GM21381 (cell line): ENCODE measurements around the gene SCMH1.

Experiments used
- ATAC-seq: cut with Tn5 transposase; IDR thresholded peaks from one replicate; pipeline ENCODE4 v1.9.1; 2021; ENCODE audit warnings: mild to moderate bottlenecking, moderate library complexity; ENCODE audit not compliant: unreplicated experiment

Gene SCMH1

GRCh38 chr1:41241749-41242341, at the start of gene SCMH1:
Gene SCMH1 (minus strand): TSS chr1:41242306. CDS start chr1:41186133, 56,173 bp downstream.
- peak; percentile 44 for ATAC-seq

DNA sequence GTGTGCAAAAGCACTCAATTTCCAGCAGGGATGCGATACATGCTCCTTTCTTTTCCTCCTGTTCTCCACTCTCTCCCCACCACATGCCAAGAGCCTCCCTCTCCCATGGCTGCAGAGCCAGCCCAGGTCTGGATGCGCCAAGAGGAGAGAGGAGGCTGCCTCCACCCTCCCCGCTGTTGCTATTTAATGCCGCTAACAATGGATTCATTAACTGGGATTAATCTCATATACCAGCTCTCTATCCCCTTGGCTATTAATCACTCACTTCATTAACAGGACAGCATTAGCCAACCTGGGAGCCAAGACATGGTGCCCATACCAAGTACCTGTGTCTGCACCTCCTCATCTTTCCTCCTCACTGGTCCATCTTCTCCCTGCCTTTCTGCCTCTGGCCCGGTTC, 49.1 kb upstream of the SCMH1 start:
- no peak for ATAC-seq

GRCh38 chr1:41289196-41289595, 47.1 kb upstream of the SCMH1 start:
- ATAC-seq = no peak

DNA sequence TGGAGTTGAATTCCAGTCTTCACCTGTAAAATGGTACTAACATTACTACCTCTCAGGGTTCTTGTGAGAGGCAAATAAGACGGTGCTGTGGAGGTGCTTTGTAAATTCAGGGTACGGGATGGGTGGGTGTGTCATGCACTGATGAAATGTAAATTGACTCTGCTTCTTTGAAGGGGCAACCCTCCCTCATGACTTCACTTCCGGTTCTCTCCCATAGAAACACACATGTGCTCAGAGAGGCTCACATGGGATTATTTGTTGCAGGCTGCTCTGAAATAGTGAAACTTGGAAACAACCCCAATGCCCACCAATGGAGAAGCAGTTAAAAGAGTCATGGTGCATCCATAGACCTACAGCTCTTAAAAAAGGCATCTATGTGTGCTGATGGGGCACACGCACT, 44.9 kb upstream of the SCMH1 start:
- no peak for ATAC-seq

DNA sequence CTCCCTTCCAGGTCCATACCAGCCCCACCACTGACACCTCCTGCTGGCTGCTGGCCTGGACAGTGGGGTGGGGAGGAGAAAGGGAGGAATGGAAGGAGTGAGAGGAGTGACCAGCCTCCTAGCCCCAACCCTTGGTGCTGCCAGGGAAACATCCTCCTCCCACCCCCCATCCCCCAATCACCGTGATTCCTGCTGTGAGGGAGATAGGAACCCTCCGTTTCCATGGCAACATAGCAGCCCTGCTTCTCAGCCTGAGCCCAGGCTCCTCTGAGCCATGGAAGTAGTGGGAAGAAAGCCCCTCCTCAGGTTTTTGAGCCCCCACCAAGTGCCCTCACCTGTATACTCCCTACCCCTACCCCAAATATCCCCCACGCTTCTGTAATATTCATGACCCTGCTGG, 44.4 kb upstream of the SCMH1 start:
- no peak for ATAC-seq

DNA sequence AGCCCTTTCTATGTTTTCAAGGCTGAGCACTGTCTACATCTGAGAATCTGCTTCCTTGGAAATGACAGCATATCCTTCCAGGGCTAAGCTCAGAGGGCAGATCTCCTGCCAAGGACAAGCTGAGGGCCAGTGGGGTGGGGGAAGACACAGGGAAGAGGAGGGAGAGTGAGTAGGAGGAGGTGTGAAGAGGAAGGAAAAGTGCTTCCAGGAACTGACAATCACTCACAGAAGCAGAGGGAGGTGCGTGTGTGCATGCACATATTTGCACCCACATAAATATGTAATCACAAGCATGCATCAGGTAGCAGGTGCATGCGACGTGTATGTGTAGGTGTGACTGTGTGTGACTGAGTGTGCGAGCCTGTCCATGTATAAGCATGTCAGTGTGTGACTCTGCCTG, 43.7 kb upstream of the SCMH1 start:
- ATAC-seq = no peak

DNA sequence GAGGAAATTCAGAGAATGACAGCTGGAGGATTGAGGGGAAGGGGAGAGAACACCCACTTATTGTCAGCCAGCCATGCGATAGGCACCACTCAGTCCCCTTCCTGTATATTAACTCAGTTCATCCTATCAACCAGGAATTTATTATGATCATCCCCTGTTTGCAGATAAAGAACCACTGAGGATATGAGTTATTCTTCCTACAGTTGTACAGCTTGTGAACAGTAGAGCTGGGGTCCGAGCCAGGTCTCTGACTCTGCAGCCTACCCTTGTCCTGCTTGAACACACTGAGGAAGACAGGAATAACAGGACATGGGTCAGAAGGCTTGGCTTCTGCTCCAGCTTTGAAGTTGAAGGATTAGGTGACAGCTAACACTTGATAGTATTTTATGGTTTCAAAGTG, 42.0 kb upstream of the SCMH1 start:
- ATAC-seq = no peak

DNA sequence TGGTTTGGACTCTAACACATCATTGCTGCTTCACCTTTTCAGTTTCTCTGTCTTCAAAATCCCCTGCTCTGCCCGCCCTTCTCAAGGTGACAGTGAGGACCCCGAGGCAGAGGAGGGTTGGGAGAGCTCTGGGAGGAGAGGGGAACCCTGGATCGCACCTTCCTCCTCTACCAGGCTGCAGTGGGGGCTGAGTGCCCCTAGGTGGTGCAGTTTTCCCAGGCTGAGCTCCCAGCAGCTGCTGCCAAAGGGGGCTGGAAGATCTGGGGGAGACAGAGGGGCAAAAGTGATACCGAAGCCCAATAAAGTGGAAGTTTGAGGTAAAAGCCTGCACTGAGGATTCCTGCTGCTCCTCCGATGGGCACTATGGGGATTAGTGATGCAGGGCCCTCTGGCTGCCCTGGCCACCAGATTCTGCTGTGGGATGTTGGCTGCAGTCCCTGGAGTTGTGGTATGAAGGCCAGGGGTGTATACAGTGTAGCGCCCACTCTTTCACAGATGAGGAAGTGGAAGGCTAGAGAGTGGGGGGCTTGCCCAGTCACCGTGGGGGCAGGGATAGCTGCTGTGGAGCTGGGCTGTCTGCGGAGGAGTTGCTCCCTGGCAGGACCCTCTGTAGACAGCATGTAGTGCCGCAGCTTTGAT, 40.7 kb upstream of the SCMH1 start:
- no peak for ATAC-seq

DNA sequence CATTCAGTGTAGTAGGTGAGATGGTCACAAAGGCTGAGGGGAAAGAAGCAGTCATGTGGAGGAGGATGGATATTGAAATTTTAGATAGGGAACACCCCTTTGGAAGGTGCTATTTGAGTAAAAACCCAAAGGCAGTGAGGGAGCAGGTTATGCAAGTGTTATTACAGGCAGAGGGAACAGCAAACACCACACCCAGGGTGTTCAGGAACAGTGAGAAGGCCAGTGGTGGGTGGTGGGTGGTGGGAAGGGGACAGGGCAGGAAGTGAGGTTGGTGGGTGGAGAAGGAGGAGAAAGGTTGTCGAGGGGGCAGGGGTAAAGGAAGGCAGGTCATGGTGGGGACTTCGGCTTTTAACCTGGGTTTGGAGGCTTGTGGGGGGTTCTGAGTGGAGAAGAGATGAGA, 39.2 kb upstream of the SCMH1 start:
- no peak for ATAC-seq

GRCh38 chr1:41280202-41281032, 38.3 kb upstream of the SCMH1 start:
- no peak for ATAC-seq

DNA sequence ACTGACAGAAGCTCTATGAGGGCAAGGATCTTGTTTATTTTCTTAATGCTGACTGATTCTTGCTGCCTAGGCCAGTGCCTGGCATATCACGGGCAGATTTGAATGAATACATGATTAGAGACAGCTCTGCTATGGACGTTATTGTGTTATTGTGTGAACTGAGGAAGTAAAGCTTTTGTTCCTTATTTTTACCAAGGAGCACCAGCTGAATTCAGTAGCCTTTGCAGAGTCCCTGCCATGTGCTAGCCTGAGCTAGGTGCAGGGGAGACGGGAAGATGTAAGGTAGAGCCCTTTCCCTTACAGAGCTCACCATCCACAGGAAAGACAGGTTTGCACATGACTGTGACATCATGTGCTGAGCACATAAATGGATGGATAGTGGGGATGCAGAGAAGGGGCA, 36.0 kb upstream of the SCMH1 start:
- no peak for ATAC-seq

GRCh38 chr1:41277371-41277975, 35.4 kb upstream of the SCMH1 start:
- ATAC-seq = no peak

DNA sequence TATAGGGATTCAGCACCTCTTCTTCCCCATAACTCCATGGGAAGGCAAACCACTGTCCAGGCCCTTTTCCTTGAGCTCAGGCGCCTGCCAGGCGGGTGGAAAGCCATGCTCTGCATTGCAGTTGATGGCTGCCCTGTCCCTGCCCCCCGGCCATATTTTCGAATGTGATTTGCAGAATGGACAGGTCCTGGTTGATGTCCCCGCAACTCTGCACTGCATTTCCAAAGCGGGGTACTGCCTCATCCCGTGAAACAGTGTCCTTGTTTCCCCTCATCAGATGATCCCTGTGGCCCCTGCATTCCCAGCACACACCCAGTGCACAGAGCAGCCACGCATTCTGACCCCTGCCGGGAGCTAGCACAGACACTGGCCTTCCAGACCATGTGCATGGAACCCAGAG, 33.7 kb upstream of the SCMH1 start:
- ATAC-seq = no peak

GRCh38 chr1:41274752-41275545, 32.8 kb upstream of the SCMH1 start:
- no peak for ATAC-seq

- ATAC-seq = no peak
Observed at GRCh38 chr1:41272601-41273000, 30.5 kb upstream of the SCMH1 start.

GRCh38 chr1:41268154-41268770, 26.2 kb upstream of the SCMH1 start:
- no peak for ATAC-seq

DNA sequence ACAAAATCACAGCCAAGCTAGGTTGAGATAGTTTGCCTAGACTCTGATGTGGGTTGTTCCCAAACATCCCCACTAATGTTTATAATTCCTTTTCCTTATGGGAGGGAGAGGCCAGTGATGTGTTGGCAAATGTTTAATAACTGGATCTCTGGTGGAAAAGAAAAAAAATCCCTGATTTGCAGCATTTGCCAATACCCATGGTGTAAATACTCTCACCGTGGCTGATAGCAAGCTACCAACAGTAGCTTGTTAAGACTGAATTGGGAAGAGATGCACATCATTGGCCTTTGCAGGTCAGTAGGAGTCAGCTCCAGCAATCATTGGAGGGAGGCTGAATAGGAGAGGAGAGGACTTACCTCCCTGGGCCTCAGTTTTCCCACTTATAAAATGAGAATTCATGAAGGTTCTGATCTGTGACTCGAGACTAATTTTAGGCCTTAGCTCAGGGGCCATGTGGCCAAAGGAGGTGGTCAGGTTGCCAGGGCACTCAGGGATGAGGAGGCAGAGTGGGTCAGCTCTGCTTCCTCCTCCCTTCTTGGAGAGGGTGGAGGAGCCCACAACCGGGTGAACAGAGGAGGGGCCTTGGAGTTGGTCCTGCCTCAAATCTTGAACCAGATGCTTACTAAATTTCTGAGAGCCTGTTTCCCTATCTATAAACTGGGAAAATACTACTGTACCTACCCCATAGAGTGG, 20.0 kb upstream of the SCMH1 start:
- ATAC-seq = no peak

GRCh38 chr1:41260768-41261167, 18.7 kb upstream of the SCMH1 start:
- no peak for ATAC-seq

DNA sequence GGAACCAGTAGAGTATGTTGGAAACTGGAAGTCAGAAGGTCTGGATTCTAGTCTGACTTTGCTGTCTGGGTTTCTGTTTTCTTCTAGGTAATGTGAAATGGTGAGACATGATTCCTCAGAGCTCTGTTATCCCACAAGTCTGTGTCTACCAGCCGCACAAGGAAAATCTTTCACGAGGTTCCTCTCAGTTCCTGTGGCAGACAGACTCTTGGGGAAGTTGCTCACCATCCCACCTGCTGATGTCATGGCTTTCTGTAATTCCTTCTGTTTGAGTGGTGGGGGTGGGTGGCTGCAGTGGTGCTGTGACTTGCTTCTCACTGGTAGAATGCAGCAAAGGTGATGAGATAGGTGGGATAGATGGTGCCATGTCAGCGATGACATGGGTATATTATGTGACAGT, 17.1 kb upstream of the SCMH1 start:
- no peak for ATAC-seq

- ATAC-seq = no peak
Observed at GRCh38 chr1:41255978-41256377, 13.9 kb upstream of the SCMH1 start.
